ENCODE measurements around the gene AIM2.
"Not testable (repeated sequence)": the region's sequence is repeated elsewhere in the genome, so short reads cannot be mapped to it uniquely, and the experiment has no call there.

Gene AIM2, protein sequence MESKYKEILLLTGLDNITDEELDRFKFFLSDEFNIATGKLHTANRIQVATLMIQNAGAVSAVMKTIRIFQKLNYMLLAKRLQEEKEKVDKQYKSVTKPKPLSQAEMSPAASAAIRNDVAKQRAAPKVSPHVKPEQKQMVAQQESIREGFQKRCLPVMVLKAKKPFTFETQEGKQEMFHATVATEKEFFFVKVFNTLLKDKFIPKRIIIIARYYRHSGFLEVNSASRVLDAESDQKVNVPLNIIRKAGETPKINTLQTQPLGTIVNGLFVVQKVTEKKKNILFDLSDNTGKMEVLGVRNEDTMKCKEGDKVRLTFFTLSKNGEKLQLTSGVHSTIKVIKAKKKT

DNA sequence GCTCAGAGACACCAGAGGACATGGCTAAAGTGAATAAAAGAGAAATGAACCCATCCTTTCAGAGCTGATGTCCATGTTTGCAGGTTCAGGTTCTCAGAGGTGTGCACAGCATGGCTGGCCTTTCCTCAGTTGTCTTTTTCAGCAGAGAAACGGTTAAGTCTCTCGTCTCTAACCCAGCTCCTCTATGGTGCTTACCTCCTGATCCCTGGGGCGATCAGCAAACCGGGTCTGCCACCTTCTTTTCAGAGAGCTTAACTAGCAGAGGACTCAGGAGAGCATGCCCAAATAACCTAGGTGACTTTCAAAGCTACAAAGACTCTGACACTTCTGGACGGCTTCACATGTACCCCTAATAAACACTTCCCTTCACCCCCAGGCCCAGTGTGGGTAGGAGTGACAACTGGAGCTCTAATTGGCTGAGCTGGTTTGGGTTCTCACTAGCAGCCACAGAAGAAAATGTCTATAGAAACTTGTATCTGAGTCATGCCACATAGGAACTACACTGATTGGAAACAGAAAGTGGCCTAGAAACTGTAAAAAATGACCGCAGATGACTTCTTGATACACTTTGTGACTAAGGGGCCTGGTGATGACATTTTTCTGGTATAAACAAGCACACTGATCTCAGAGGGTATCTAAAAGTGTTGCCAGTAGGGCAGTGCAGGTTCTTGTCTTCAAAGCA lies at the start of gene AIM2:
Gene AIM2 (minus strand): TSS at position 329 of the 682 bp plus-strand sequence. CDS start 3,267 bp downstream, outside the sequence.
- no peak for DNase-seq

DNA sequence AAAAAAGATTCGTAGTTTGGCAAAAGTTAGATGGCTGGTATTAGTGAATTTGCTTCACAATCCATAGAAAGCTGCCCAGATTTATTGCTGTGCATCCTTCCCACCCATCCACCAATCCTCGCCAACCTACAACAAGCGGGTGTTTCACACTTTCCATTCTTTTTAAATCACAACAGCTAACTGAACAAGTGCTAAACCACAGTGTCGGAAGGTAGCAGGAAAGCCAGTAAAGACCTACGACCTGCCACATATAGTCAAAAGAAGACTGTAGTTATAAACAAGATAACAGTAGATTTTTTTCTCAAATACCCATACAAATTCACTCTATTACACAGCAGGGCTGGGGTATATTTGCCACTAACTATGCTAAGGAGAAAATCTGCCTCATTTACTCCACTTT lies 47.0 kb upstream of the AIM2 start:
- DNase-seq = no peak

DNA sequence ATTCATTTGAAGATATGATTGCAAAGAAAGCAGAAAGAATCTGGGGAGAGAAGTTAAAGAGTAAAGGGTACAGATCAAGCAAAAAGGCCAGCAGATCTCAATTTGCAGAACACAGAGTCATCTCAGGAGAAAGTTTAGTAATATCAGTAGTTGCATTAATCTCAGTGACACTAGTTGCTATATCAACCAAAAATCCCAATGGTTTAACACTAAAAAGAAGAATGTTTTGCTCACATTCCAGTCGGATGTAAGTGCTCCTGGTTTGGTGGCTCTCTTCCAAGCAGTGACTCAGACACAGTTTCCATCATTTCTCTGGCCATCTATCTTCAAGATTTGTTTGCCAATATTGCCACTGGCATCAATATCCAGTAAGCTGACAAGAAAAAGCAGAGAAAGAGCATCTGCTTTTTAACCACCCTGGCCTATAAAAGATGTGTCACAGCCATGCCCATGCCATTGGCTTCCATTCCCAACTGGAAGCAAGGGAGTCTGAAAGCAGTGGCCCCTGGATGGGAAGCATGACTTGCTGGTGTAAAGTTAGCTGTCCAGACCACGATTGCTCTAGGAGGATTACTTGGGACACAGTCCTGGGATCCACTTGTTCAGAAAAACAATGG lies 45.5 kb upstream of the AIM2 start:
- no peak for DNase-seq

GRCh38 chr1:159121526-159121925 lies 45.0 kb upstream of the AIM2 start:
- peak; percentile 35 for DNase-seq

- no peak for DNase-seq
These were observed 43.8 kb upstream of the AIM2 start for GRCh38 chr1:159120317-159120716.

GRCh38 chr1:159113596-159114433 lies 37.2 kb upstream of the AIM2 start:
- no peak for DNase-seq

DNA sequence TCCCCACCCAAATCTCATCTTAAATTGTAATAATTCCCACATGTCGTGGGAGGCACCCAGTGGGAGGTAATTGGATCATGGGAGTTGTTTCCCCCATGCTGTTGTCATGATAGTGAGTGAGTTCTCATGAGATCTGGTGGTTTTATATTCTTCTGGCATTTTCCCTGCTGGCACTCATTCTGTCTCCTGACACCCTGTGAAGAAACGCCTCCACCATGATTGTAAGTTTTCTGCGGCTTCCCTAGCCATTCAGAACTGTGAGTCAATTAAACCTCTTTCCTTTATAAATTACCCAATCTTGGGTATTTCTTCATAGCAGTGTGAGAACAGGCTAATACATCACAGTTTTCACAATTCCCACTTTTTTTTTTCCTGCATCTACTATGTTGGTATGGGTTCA lies 26.5 kb upstream of the AIM2 start:
- not testable (repeated sequence) for DNase-seq

- DNase-seq = no peak
These were observed 24.0 kb upstream of the AIM2 start for GRCh38 chr1:159100589-159100988.

DNA sequence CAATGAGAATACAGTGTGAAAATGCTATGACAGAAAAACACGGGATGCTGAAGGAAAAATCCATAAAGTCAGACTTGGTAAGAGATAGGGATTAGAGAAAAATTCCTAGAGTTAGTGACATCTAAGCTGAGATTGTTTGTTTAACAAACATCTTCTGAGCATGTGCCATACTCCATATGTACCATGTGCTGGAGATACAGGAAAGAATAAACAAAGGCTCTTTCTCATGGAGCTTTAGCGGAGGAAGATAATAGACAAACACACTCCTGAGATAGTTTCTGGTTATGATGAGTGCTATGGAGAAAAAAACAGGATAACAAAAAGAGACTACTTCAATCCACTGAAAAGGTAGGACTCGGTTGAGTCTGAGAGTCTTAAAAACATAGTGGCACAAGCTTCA lies 22.0 kb upstream of the AIM2 start:
- no peak for DNase-seq

- no peak for DNase-seq
These were observed 15.6 kb upstream of the AIM2 start for GRCh38 chr1:159092036-159092760.

GRCh38 chr1:159091607-159092031 lies 15.1 kb upstream of the AIM2 start:
- no peak for DNase-seq

GRCh38 chr1:159091180-159091560 lies 14.6 kb upstream of the AIM2 start:
- DNase-seq = no peak

DNA sequence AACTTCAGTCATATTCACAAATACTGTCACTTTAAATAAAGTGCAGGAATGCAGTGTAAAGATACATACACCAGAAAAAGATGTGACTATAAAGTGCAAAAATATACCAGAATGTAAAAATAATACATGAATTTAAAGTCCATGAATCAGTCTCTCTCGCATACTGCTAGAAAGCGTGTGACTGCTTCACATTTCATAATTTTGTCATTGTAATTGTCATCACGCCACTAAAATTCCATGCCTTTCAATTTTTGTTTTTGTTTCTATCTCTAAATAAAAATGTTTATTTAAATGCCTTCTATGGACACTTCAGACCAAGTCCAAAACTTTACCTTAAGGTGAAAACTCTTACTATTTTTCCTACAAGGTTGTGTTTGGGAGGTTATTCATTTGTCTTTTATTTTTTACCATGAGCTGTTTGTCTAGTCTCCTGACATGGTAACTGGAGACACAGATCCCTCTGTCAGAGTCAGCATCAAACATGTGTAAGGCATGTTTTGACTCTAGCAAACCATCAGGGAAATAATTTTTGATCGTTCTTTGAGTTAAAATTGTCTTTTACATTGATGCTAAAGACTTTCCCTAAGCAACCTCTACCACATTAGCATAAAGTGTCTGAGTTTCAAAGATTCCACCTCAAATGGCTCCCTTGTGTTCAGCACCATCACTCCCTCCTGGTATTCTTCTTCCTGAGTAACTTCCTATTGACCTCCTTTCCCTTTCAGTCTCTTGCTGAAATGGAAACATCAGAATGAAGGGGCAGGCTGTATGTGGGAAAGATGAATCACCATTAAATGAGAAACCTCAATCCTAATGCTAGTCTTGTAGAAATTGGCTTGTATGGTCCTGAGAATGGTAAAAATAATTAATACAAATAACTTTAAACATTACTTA lies 14.0 kb upstream of the AIM2 start:
- no peak for DNase-seq

DNA sequence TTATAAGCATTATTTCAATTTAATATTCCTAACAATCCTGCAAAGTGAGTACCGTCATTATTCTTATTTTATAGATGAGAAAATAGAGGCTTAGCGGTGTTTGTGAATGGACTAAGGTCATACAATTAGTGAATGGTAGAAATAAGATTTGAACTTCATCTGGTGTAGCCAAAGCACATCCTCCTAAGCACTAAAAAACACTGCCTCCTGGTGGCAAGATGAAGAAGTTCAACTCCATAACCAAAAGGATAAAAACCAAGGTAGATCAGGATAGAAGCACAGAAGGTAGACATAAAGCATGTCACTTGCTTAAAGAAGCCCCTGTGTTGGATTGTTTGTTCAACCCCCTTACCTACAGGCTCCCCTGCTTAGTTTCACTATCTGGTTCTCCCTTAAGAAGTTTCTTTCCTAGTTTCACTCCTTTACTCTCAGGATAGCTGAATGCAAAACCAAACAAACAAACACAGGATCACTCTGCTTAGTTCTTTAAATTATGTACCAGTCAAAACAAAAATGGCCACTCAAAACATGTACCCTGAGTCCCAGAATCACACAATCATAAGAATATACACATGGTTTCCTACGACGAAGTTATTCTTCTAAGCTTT lies 12.7 kb upstream of the AIM2 start:
- DNase-seq = no peak

DNA sequence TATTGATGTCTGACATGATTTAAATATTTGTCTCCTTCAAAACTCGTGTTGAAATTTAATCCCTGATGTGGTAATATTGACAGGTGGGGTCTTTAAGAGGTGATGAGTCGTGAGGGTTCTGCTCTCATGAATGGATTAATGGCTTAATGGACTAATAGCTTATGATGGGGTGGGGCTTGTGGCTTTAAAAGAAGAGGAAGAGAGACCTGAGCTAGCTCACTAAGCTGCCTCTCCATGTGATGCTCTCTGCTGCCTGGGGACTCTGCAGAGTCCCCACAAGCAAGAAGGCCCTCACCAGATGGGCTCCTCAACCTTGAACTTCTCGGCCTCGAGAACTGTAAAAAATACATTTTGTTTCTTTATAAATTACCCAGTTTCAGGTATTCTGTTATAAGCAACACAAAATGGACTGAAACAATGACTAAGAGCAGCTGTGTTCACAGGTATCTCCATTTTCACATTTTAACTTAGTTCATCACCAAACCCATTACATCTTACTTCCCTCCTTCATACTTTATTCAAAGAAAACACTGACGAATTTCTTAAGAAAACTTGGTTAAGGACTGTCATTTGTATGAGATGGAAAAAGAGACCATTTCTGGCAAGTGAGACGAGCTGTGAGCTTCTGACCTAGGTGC lies 12.1 kb upstream of the AIM2 start:
- no peak for DNase-seq

GRCh38 chr1:159088050-159088449 lies 11.5 kb upstream of the AIM2 start:
- DNase-seq = no peak

GRCh38 chr1:159084867-159085266 lies 8.3 kb upstream of the AIM2 start:
- no peak for DNase-seq

DNA sequence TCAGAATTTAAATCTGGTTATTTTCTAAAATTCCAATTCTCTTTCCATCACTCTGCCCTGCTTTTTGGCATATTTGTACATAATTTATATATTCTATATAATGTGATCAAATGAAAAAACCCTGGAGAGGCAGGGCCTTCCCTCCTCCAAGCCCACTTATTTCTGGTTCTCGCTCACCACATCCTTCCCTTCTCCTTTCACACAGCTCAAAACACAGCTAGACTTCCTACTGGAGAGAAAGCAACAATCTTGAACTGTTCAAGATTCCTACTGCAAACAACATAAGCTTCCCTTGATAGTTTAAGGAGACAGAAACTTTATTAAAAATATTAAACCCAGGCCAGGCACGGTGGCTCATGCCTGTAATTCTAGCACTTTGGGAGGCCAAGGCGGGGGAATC lies 7.6 kb upstream of the AIM2 start:
- DNase-seq = no peak

DNA sequence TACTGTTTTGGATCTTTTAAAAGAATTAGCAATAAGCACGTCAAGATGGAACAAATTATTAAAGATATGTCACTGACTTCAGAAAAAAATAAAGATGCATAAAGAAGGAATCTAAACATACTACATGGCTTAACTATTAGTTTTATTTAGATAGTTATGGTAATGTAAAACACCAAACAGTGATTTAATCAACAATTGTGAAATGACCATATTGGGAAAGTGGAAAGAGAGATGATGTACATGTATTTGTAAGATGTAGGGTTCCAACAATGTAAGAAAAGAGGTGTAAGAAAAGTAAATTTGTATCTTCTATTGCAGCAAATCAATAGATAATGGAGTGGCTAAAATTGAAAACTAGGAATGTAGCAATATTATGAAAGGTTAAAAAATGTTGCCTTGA lies 6.4 kb upstream of the AIM2 start:
- no peak for DNase-seq

DNA sequence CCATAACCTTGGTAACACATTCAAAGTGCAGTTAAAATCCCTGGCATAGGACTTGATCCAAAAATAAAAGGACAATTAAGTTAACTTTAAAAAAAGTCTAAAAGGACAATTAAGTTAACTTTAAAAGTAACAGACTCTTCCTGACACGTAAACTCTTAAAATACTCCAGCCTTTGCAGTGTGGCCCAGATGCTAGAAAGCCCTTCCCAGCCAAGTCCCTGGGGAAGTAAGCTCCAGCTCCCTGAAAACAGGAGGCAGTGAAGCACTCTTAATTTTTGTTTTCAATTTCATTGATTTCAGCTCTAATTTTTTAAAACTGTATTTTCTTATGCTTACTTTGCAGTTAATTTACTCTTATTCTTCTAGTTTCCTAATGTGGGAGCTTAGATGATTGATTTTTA lies 5.1 kb upstream of the AIM2 start:
- DNase-seq = no peak

- no peak for DNase-seq
These were observed 3.0 kb upstream of the AIM2 start for GRCh38 chr1:159079525-159079924.
